Stimulated activated CD4-positive, alpha-beta T cell treated with anti-CD3 and anti-CD28 coated beads, Interleukin-1b, Interleukin-23, amount 100 ng/mL, for 24 hours (primary cell): ENCODE measurements around the gene FCGR2B.
A peak's percentile ranks its signal among the peaks of the same experiment; 100 is the strongest.
"Not testable (repeated sequence)": the region's sequence is repeated elsewhere in the genome, so short reads cannot be mapped to it uniquely, and the experiment has no call there.

Experiments used
- DNase-seq, 4 experiments: peaks; one replicate each; pipeline ENCODE4 v3.0.0-alpha.2; 2020; ENCODE audit warnings: low read depth in 4 of 4, low spot score in 1 of 4

Gene FCGR2B

GRCh38 chr1:161705537-161705936, 42.6 kb downstream of the FCGR2B start:
- no peak for DNase-seq

- no peak for DNase-seq
Measured at GRCh38 chr1:161706113-161706481, 43.2 kb downstream of the FCGR2B start.

GRCh38 chr1:161706482-161707347, 43.8 kb downstream of the FCGR2B start, which contains the start of gene FCRLA:
Gene FCRLA, plus strand, starts transcription at chr1:161707229. Its CDS starts 36 bp downstream, at chr1:161707265.
- no peak for DNase-seq

GRCh38 chr1:161707503-161707902, 44.6 kb downstream of the FCGR2B start:
- no peak for DNase-seq

- DNase-seq = no peak
Measured at GRCh38 chr1:161709373-161709772, 46.4 kb downstream of the FCGR2B start.

GRCh38 chr1:161710560-161710959, 47.6 kb downstream of the FCGR2B start:
- DNase-seq = no peak

- no peak for DNase-seq
Measured at GRCh38 chr1:161718559-161719324, 55.8 kb downstream of the FCGR2B start.

GRCh38 chr1:161719325-161719611, 56.3 kb downstream of the FCGR2B start:
- DNase-seq = no peak

- DNase-seq = no peak
Measured at GRCh38 chr1:161720422-161720821, 57.5 kb downstream of the FCGR2B start.

GRCh38 chr1:161720956-161721737, 58.2 kb downstream of the FCGR2B start, which contains the start of gene FCRLB:
Gene FCRLB, plus strand, starts transcription at chr1:161721544. Its CDS starts 1,129 bp downstream, at chr1:161722673.
- DNase-seq = no peak

GRCh38 chr1:161721738-161722343, 58.9 kb downstream of the FCGR2B start:
- DNase-seq = no peak

GRCh38 chr1:161722406-161722805, 59.5 kb downstream of the FCGR2B start:
- DNase-seq = no peak

- DNase-seq = no peak
Measured at GRCh38 chr1:161723459-161724141, 60.7 kb downstream of the FCGR2B start.

- not testable (repeated sequence) for DNase-seq
Measured at GRCh38 chr1:161725258-161725907, 62.4 kb downstream of the FCGR2B start.

- no peak for DNase-seq
Measured at GRCh38 chr1:161725908-161726472, 63.0 kb downstream of the FCGR2B start.

- peak in 3 of 4 experiments; percentile 41 to 56 (median 53) for DNase-seq
Measured at GRCh38 chr1:161726473-161727255, 63.7 kb downstream of the FCGR2B start.

GRCh38 chr1:161727256-161727924, 64.4 kb downstream of the FCGR2B start:
- no peak for DNase-seq
